Upper lobe of right lung (tissue), 1 donor: Measurements from ENCODE around the gene RASIP1. TPM values are rescaled to one million over a fixed set of nuclear protein-coding genes. Genes with fewer than 3 reads are reported as not detected.

Experiments
- ATAC-seq: fragments of 200-7000 bp; cut with Tn5 transposase; one replicate; pipeline ENCODE4 v1.9.1; 2020; ENCODE audit warnings: mild to moderate bottlenecking, moderate library complexity
- DNase-seq: peaks from one replicate; pipeline ENCODE4 v3.0.0-alpha.2; 2020
- H3K27ac ChIP-seq: fragments of 200-600 bp; one replicate; pipeline ENCODE4 v1.8.0; 2022
- H3K27me3 ChIP-seq: fragments of 200-600 bp; one replicate; pipeline ENCODE4 v1.8.0; 2022; ENCODE audit warnings: mild to moderate bottlenecking
- H3K36me3 ChIP-seq: fragments of 200-600 bp; one replicate; pipeline ENCODE4 v1.8.0; 2022
- H3K4me1 ChIP-seq: fragments of 200-600 bp; one replicate; pipeline ENCODE4 v1.8.0; 2022
- H3K4me3 ChIP-seq: fragments of 200-600 bp; one replicate; pipeline ENCODE4 v1.8.0; 2022; ENCODE audit warnings: mild to moderate bottlenecking
- H3K9me3 ChIP-seq: fragments of 200-600 bp; one replicate; pipeline ENCODE4 v1.8.0; 2022
- CTCF ChIP-seq: fragments of 200-600 bp; IDR thresholded peaks from one replicate; pipeline ENCODE4 v1.8.0; 2022; ENCODE audit warnings: antibody characterized with exemption
- intact Hi-C: fragments of 100-400 bp; cut with DNase I; formaldehyde crosslinking; loops from one replicate; pipeline ENCODE4 v1.11.0; 2022
- total RNA-seq: library from RNA; stranded (reverse); fragmentation: NEBNext Ultra II Directional; extraction: Animal tissue kit (Norgen Biotek cat#: 25700); gene quantifications from one replicate; pipeline ENCODE4 v1.2.1, GENCODE V29; 2021
- donor health status: DM: no; HTN: yes; CAD: no; lungs with severe emphysema.

The RASIP1 gene
- total RNA-seq, 1 donor from 2014 or later: 54.5 TPM

DNA sequence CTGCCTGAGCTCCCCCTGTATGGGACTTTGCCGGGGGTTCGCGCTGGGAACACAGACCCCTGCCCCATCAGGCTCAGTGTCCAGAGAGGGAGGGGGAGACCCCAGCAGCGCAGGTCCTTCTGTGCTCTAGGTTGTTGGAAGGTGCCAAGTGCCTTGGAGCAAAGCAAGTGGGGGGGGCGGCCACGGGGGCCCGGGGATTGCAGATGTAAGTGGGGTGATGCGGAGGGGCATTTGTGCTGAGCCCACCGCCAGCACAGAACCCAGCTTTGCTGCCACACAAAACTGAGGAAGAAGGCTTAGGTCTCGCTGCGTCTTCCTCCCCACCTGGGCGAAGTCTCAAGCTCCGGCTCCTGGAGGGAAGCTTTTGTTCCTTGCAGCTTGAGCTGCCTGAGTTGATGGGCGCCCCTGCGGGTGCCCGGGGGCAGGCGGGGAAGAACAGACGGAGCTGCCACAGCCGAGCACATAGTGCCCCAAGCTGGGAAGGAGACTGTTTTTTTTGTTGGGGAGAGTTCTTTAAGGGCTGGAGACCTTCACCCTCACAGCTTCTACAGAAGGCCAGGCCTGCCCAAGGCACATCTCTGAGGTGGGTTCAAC, 66.1 kb downstream of the RASIP1 start:
- Histone ChIP-seq H3K27me3 (no peaks in the 10 kb centered on the region), H3K27ac (no peak overlapping the region), H3K9me3 (no peaks in the 10 kb centered on the region), H3K4me3 (no peak overlapping the region), H3K4me1 (peaks cover 10% of the 10 kb centered on the region), H3K36me3 (no peaks in the 10 kb centered on the region)
- DNase-seq (no peak), ATAC-seq (no peak)
- no peak for TF ChIP-seq CTCF
- intact Hi-C loops: no loop called here

- H3K27ac ChIP-seq: no peak overlapping the region
- H3K9me3 ChIP-seq: no peaks in the 10 kb centered on the region
- DNase-seq: no peak
- no peaks in the 10 kb centered on the region for H3K27me3 ChIP-seq
- no peak for TF ChIP-seq CTCF
- H3K4me3 ChIP-seq: no peak overlapping the region
- H3K4me1 ChIP-seq: peaks cover 10% of the 10 kb centered on the region
- no peaks in the 10 kb centered on the region for H3K36me3 ChIP-seq
- intact Hi-C loops: no loop called here
- ATAC-seq: no peak
Observed at GRCh38 chr19:48673436-48674100, 66.8 kb downstream of the RASIP1 start.

GRCh38 chr19:48672994-48673393, 67.4 kb downstream of the RASIP1 start, which contains the start of gene NTN5:
Gene NTN5, minus strand, starts transcription at chr19:48673017. Its CDS starts 2,031 bp downstream, at chr19:48670986.
- Histone ChIP-seq H3K4me3 (no peak within 1 kb of the TSS), H3K4me1 (peaks cover 6% of the 10 kb centered on the region), H3K27me3 (no peaks in the 10 kb centered on the region), H3K36me3 (no peaks in the 10 kb centered on the region), H3K9me3 (no peaks in the 10 kb centered on the region), H3K27ac (no peak within 1 kb of the TSS)
- ATAC-seq (no peak), DNase-seq (no peak)
- TF ChIP-seq CTCF: no peak
- intact Hi-C loops: no loop called here

DNA sequence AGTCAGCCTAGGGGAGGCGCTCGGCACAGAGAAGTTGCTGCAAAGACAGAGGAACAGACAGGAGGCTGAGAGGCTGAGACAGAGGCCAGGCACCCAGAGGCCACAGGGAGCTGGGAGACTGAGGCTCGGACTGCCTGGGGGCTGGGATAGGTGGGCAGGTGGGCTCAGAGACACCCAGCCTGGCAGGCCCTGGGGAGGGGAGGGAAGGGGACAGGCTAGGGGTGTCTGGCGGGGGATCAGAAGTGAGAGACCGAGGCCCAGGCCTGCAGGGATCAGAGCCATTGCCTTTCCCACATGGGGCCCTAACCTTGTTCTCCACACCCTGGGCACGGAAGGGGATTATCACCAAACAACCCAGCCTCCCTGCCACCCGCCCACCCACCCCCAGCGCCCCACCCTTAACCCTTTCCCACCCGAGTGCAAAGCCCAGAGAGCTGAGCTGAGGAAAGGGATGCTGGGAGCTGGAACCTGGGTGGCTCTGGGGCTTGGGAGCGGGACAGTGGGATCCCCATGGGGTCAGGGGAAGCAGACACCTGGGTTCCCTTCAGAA, 68.9 kb downstream of the RASIP1 start:
- Histone ChIP-seq H3K4me3 (no peak overlapping the region), H3K9me3 (no peaks in the 10 kb centered on the region), H3K27me3 (no peaks in the 10 kb centered on the region), H3K4me1 (peaks cover 6% of the 10 kb centered on the region), H3K36me3 (no peaks in the 10 kb centered on the region), H3K27ac (no peak overlapping the region)
- DNase-seq (no peak), ATAC-seq (no peak)
- TF ChIP-seq CTCF: no peak
- intact Hi-C loops: no loop called here

DNA sequence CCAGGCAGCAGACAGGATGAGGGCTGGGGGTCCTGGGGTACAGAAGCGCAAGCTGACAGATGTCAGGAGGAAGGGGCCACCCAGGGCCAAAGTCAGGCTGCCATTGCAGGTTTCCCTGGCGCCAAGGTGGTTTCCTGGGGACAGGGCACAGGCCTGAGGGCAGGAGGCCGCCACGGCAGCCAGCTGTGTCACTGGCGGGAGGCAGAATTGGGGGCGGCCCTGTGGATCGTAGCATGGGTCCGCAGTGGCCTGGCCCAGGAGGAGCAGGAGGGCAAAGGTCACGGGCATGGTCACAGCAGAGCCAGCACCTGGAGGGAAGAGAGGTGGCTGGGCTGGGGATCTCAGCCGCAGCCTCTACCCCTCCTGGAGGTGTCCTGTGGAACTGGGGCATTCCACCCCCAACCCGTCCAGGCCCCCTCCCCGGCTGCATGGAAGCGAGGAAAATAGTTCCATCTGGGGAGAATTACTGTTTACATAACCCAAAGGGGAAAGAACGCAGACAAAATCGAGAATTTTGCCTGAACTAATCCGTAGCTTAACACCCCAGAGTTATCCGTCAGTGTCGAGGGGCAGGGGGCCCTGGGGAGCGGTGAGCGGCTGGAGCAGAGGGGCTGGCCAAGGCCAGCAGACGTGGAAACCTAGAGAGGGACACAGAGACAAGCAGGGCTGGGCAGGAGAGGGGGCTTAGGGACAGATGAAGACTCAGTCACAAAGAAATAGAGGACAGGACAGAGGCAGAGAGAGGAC, 69.5 kb downstream of the RASIP1 start:
- intact Hi-C loops: no loop called here
- H3K4me3 ChIP-seq: no peak overlapping the region
- H3K36me3 ChIP-seq: no peaks in the 10 kb centered on the region
- H3K9me3 ChIP-seq: no peaks in the 10 kb centered on the region
- H3K27me3 ChIP-seq: no peaks in the 10 kb centered on the region
- ATAC-seq (no peak), DNase-seq (no peak)
- TF ChIP-seq CTCF: no peak
- H3K27ac ChIP-seq: no peak overlapping the region
- H3K4me1 ChIP-seq: peaks cover 6% of the 10 kb centered on the region

Other genes starting within 250 kb of the RASIP1 start
- 7.1 TPM for gene LMTK3, start 228.8 kb downstream of the RASIP1 start, total RNA-seq
- 20.4 TPM for gene SULT2B1, start 188.4 kb downstream of the RASIP1 start, total RNA-seq
- 0.98 TPM for gene SPACA4, start 133.9 kb downstream of the RASIP1 start, total RNA-seq
- 31.1 TPM for gene FAM83E, start 125.5 kb downstream of the RASIP1 start, total RNA-seq
- 1,025 TPM for gene RPL18, start 121.4 kb downstream of the RASIP1 start, total RNA-seq
- gene SPHK2, start 121.1 kb downstream of the RASIP1 start, total RNA-seq: 23.3 TPM
- 17.7 TPM for gene DBP, start 103.2 kb downstream of the RASIP1 start, total RNA-seq
- 9.5 TPM for gene CA11, start 94.4 kb downstream of the RASIP1 start, total RNA-seq
- gene NTN5, start 67.6 kb downstream of the RASIP1 start, total RNA-seq: 1.2 TPM
- gene FUT2, start 44.6 kb downstream of the RASIP1 start, total RNA-seq: 0.81 TPM
- 1.2 TPM for gene MAMSTR, start 20.9 kb downstream of the RASIP1 start, total RNA-seq
- 3.8 TPM for gene IZUMO1, start 6.3 kb upstream of the RASIP1 start, total RNA-seq
- gene FUT1, start 12.0 kb upstream of the RASIP1 start, total RNA-seq: 19.9 TPM
- not detected for gene FGF21, start 14.9 kb upstream of the RASIP1 start, total RNA-seq
- 59.0 TPM for gene BCAT2, start 70.4 kb upstream of the RASIP1 start, total RNA-seq
- gene HSD17B14, start 95.9 kb upstream of the RASIP1 start, total RNA-seq: 23.5 TPM
- 16.0 TPM for gene PLEKHA4, start 128.0 kb upstream of the RASIP1 start, total RNA-seq
- 80.9 TPM for gene PPP1R15A, start 131.8 kb upstream of the RASIP1 start, total RNA-seq
- gene TULP2, start 158.1 kb upstream of the RASIP1 start, total RNA-seq: not detected
- 287 TPM for gene NUCB1, start 159.7 kb upstream of the RASIP1 start, total RNA-seq
- 3.0 TPM for gene DHDH, start 193.1 kb upstream of the RASIP1 start, total RNA-seq
- 127 TPM for gene BAX, start 214.3 kb upstream of the RASIP1 start, total RNA-seq
- gene FTL, start 224.7 kb upstream of the RASIP1 start, total RNA-seq: 7,346 TPM